ENCODE results near the gene ACOXL.

Gene ACOXL

DNA sequence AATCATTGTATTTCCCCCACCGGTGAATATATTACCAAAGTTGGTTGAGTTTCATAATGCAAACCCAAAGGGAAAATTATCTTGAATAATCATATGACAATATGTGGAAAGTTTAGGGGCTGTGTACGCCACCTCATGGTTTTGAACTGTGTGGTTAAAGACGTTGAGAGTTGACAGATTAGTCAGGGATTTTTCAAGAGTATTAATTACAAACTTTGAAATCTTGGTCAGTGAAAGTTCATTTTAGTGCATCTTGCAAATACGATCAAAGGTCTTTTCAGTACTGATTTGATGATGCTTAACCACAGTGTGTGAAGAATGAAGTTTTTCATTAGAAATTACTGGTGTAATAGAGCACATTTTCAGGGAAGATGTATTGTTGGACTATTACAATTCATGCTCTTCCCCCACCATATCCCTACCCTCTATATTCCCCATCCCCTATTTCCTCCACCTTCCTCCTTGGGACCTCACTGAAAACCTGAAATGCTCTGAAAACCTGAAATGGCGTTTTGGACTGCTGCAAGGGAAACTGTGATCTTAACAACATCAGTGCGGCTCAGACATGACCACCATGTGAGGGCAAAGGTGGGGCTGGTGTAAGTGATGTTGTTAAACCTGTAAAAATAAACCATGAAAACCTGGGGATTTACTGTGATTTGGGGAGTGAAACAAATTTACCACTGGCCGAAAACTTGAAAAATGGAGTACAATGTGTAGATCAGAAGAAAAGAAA lies 383.8 kb downstream of the ACOXL start:
- Histone ChIP-seq H3K4me3 (ENCODE audit: low read length) (no peak overlapping the region), H3K9me2 (replicated peaks; ENCODE audit: control insufficient read depth, low read length) (no peaks in the 10 kb centered on the region), H3K4me1 (ENCODE audit: control insufficient read depth, low read length) (peaks cover 37% of the 10 kb centered on the region), H3K4me2 (ENCODE audit: low read length) (no peak overlapping the region), H3F3A (ENCODE audit: control insufficient read depth, insufficient read depth) (peaks cover 3% of the 10 kb centered on the region; the same call in 1 of the 2 replicates), H3K9me3 (ENCODE audit: control insufficient read depth, insufficient read depth, low read length) (no peaks in the 10 kb centered on the region), H3K79me2 (ENCODE audit: control insufficient read depth, low read length) (peaks cover 4% of the 10 kb centered on the region), H3K27me3 (ENCODE audit: control insufficient read depth, low read length) (peaks cover 47% of the 10 kb centered on the region), H4K20me1 (ENCODE audit: control insufficient read depth, insufficient read depth, low read depth, low read length) (peaks cover 3% of the 10 kb centered on the region; the same call in 1 of the 2 replicates), H3K27ac (ENCODE audit: low read depth, low read length) (no peak overlapping the region), H3K36me3 (ENCODE audit: control insufficient read depth, low read length) (peaks cover 3% of the 10 kb centered on the region)
- TF ChIP-seq EZH2phosphoT487 (IDR thresholded peaks at IDR 0.05; ENCODE audit: borderline replicate concordance, low read length): no peak
- TF ChIP-seq, protein P1, sequence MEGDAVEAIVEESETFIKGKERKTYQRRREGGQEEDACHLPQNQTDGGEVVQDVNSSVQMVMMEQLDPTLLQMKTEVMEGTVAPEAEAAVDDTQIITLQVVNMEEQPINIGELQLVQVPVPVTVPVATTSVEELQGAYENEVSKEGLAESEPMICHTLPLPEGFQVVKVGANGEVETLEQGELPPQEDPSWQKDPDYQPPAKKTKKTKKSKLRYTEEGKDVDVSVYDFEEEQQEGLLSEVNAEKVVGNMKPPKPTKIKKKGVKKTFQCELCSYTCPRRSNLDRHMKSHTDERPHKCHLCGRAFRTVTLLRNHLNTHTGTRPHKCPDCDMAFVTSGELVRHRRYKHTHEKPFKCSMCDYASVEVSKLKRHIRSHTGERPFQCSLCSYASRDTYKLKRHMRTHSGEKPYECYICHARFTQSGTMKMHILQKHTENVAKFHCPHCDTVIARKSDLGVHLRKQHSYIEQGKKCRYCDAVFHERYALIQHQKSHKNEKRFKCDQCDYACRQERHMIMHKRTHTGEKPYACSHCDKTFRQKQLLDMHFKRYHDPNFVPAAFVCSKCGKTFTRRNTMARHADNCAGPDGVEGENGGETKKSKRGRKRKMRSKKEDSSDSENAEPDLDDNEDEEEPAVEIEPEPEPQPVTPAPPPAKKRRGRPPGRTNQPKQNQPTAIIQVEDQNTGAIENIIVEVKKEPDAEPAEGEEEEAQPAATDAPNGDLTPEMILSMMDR (IDR thresholded peaks at IDR 0.05; ENCODE audit: low read depth, low read length, poor library complexity, severe bottlenecking): no peak

DNA sequence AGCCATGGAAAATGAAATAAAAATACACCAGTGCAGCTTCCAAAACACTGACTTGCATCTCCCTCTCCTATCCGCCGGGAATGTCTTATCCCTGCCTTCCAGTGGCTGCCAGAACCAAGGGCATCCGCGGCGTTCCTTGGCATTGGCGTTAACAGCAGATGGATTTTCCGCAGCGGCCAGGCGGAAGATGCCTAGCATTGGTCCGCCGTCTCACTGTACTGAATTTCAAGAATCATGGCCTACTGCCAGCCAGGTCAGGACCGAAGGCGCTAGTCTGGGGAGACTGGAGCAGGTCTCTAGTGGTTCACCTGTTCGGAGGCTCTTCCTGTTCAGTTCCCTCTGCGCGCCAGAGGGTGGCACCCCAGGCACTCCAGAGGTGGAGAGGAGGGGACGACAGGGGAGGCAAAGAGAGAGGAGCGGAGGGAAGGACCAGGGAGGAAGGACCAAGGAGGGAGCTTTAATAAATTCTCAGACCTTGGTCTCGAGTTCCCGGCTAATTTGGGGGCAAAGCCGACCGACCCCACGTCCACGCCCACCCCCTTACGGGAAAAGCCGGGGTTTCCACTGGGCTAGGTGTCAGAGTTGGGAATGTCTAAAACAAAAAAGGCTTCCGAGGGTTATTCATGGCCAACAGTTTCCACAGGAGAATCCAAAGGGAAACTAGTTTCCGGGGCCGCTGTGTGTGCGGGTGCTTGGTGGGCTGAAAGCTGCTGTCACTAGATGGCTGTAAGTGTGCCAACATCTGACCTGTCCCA lies 384.6 kb downstream of the ACOXL start:
- no peaks in the 10 kb centered on the region for H3K9me3 ChIP-seq (ENCODE audit: control insufficient read depth, insufficient read depth, low read length)

DNA sequence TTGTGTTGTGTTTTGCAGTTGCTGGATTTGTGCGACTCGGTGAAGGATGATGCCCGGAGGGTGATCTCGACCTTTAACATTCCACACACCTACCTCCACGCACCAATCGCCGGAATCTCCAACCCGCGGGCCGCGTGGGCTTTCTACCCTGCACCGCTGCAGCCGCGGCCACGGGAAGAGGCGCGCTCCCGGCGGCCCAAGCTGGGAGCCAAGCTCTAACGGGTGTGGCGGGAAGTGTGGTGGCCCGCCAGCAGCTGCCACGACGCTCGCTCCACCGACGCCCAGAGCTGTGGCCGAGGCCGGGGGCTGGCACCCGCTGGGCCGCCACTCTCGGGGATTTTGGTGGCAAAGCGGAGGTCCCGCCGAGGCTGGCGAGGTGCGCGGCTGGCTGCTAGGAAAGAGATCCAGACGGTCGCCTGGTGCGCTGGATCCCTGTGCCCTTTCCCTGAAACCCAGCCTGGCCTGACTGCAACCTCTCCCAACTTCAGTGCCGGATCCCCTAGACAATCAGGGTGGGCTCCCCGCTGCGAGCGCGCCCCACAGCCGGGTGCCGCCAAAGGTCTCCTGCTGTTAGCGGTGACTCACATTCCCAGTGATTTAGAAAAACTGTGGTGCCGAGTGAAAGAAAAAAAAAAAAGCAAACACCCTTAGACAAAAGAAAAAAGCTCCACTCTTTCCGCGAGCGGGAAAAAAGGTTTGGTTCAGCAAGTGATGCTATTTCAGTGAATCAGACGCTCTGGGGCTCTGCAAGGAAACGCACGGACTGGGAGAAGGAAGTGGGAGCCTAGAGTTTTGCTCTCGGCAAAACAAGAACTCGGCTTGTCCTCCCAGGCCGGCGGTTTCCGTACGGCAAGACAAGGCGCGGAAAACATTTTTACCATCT lies 385.5 kb downstream of the ACOXL start:
- H3K4me3 ChIP-seq (ENCODE audit: low read length): peak overlapping the region; percentile 91
- peak overlapping the region; percentile 97 for H3K4me2 ChIP-seq (ENCODE audit: low read length)
- peaks cover 6% of the 10 kb centered on the region for H4K20me1 ChIP-seq (ENCODE audit: control insufficient read depth, insufficient read depth, low read depth, low read length)
- peaks cover 15% of the 10 kb centered on the region for H3K36me3 ChIP-seq (ENCODE audit: control insufficient read depth, low read length)
- H3K9me2 ChIP-seq (replicated peaks; ENCODE audit: control insufficient read depth, low read length): no peaks in the 10 kb centered on the region
- H3F3A ChIP-seq (ENCODE audit: control insufficient read depth, insufficient read depth): peaks cover 3% of the 10 kb centered on the region; the same call in 1 of the 2 replicates
- TF ChIP-seq EZH2phosphoT487 (IDR thresholded peaks at IDR 0.05; ENCODE audit: borderline replicate concordance, low read length): no peak
- TF ChIP-seq, protein P1 (IDR thresholded peaks at IDR 0.05; ENCODE audit: low read depth, low read length, poor library complexity, severe bottlenecking): no peak
- H3K27ac ChIP-seq (ENCODE audit: low read depth, low read length): no peak overlapping the region
- H3K27me3 ChIP-seq (ENCODE audit: control insufficient read depth, low read length): peaks cover 47% of the 10 kb centered on the region
- peaks cover 38% of the 10 kb centered on the region for H3K4me1 ChIP-seq (ENCODE audit: control insufficient read depth, low read length)
- H3K79me2 ChIP-seq (ENCODE audit: control insufficient read depth, low read length): peaks cover 20% of the 10 kb centered on the region
- H3K9me3 ChIP-seq (ENCODE audit: control insufficient read depth, insufficient read depth, low read length): no peaks in the 10 kb centered on the region

More for the DNA sequence above, 384.6 kb downstream of the ACOXL start:
- Histone ChIP-seq H3K36me3 (ENCODE audit: control insufficient read depth, low read length) (peaks cover 11% of the 10 kb centered on the region), H3F3A (ENCODE audit: control insufficient read depth, insufficient read depth) (peaks cover 3% of the 10 kb centered on the region; the same call in 1 of the 2 replicates), H3K79me2 (ENCODE audit: control insufficient read depth, low read length) (peaks cover 12% of the 10 kb centered on the region), H4K20me1 (ENCODE audit: control insufficient read depth, insufficient read depth, low read depth, low read length) (peaks cover 4% of the 10 kb centered on the region; the same call in 1 of the 2 replicates), H3K4me2 (ENCODE audit: low read length) (peak overlapping the region; percentile 97), H3K27me3 (ENCODE audit: control insufficient read depth, low read length) (peaks cover 47% of the 10 kb centered on the region), H3K9me2 (replicated peaks; ENCODE audit: control insufficient read depth, low read length) (no peaks in the 10 kb centered on the region), H3K4me3 (ENCODE audit: low read length) (peak overlapping the region; percentile 91), H3K27ac (ENCODE audit: low read depth, low read length) (no peak overlapping the region), H3K4me1 (ENCODE audit: control insufficient read depth, low read length) (peaks cover 37% of the 10 kb centered on the region)
- TF ChIP-seq, protein P1 (IDR thresholded peaks at IDR 0.05; ENCODE audit: low read depth, low read length, poor library complexity, severe bottlenecking): peak; percentile 88
- no peak for TF ChIP-seq EZH2phosphoT487 (IDR thresholded peaks at IDR 0.05; ENCODE audit: borderline replicate concordance, low read length)
